Prostate gland (tissue), 2 donors: ENCODE measurements around the gene HCCS. TPM values are rescaled to one million over a fixed set of nuclear protein-coding genes. Genes with fewer than 3 reads are reported as not detected.

ENCODE experiments used
- DNase-seq: peaks from one replicate; pipeline ENCODE4 v3.0.0-alpha.2; 2019; ENCODE audit warnings: low spot score
- H3K27ac ChIP-seq, 2 donors: fragments of 200-600 bp; sonication (generic); 2 replicates each; pipeline ENCODE4 v1.5.1; 2017 to 2019
- H3K27me3 ChIP-seq: fragments of 200-600 bp; sonication (generic); replicated peaks from 2 replicates; pipeline ENCODE4 v1.5.1; 2019; ENCODE audit not compliant: insufficient read depth
- H3K36me3 ChIP-seq, 2 donors: fragments of 200-600 bp; sonication (generic); 1 replicate in 1 of 2; 2 replicates in 1 of 2; pipeline versions ENCODE4 v1.5.1 to v1.8.1; 2017 to 2019
- H3K4me1 ChIP-seq: fragments of 200-600 bp; sonication (generic); replicated peaks from 2 replicates; pipeline ENCODE4 v1.5.1; 2019
- H3K4me3 ChIP-seq, 2 donors: fragments of 200-600 bp; sonication (generic); 2 replicates each; pipeline ENCODE4 v1.5.1; 2017 to 2019
- H3K9me3 ChIP-seq: fragments of 200-600 bp; sonication (generic); 2 replicates; pipeline ENCODE4 v1.5.1; 2017
- CTCF ChIP-seq, 4 experiments: fragments of 200-600 bp in 2 of 4; fragments of 450-650 bp in 2 of 4; sonication (generic) in 2 of 4; IDR thresholded peaks; 1 replicate in 3 of 4; 2 replicates in 1 of 4; pipeline ENCODE4 v1.5.1; 2016 to 2019; ENCODE audit warnings: antibody characterized with exemption in 4 of 4, mild to moderate bottlenecking in 2 of 4, moderate library complexity in 2 of 4
- POLR2A ChIP-seq: fragments of 450-650 bp; IDR thresholded peaks from one replicate; pipeline ENCODE4 v1.6.1; 2016; ENCODE audit warnings: antibody characterized with exemption, mild to moderate bottlenecking
- POLR2AphosphoS5 ChIP-seq: sonication (generic); formaldehyde crosslinking; IDR thresholded peaks from one replicate; pipeline ENCODE4 v1.6.1; 2017; ENCODE audit warnings: antibody characterized with exemption
- WGBS: methylation state at CpG from one replicate; pipeline ENCODE4 v1.1.5; 2018; 5-methylcytosine and 5-hydroxymethylcytosine counted together
- intact Hi-C: fragments of 100-400 bp; cut with DNase I; formaldehyde crosslinking; loops from one replicate; pipeline ENCODE4 v1.14.2; 2022
- total RNA-seq, 2 donors: library from RNA; depleted of rRNA; stranded (reverse); fragments of >200 nt; gene quantifications; one replicate each; pipeline ENCODE4 v1.1.0, GENCODE V29; 2016

Gene HCCS
- total RNA-seq, 2 donors from 2014 or later, result 8.6 to 17.6 TPM

DNA sequence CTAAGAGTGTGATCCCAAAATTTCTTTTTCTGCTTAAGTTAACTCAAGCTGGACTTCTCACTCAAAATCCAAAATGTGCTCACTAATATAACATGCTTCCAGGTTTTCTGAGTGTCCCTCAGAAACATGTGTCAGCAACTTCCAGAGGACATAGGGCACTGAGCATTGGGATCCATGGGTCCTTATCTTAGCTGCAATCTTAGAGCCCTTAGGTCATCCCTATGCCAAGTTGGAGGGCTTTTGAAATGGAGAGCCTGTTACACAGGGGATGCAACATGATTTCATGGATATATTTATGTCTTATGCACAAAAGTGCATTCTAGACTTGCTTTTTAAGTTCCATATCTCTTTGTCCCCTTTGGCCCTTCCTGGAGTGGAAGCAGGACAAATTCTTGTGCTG lies 11.7 kb upstream of the HCCS start:
- H3K9me3 ChIP-seq, result no peaks in the 10 kb centered on the region
- intact Hi-C loops, result no loop called here
- TF ChIP-seq POLR2A, result no peak
- TF ChIP-seq CTCF (IDR thresholded peaks at IDR 0.05), result no peak
- TF ChIP-seq POLR2AphosphoS5, result no peak
- no peak for DNase-seq
- no peak overlapping the region for H3K4me3 ChIP-seq
- no peak overlapping the region for H3K27ac ChIP-seq
- no peaks in the 10 kb centered on the region for H3K4me1 ChIP-seq
- H3K36me3 ChIP-seq, result no peaks in the 10 kb centered on the region
- H3K27me3 ChIP-seq, result no peaks in the 10 kb centered on the region

DNA sequence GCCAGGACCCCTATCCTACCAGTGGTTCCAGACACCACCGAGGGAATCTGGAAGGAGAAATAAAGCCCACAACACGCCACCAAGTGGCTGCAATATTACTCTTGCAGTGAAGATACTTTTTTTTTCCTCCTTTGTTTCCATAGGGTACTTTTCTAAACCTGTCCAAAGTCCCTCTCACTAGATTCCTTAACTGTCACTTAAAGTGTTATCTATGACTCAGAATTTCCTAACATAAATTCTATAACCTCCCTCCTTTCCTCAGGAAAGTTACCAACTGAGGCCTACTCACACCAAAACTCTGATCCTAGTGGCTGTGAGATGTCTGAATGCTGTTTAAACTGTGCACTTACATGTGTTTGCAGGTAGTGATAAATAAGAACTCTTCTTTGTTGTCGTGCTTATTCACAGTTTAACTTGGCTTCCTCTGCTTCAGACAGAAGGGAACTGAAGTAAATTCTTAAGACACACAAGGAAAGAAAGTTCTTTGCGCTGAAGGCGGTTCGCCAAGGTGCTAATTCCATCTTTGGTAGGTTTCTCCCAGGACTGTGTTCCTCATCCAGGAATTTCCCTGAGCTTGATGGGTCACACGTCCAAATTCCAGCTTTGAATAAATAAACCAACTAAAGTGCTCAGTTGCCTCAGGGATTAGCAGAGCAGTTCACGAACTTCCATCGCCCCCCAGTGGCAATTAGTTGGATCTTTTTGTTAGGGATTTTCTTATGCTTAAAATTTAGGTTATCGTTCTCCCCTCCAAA lies 10.7 kb upstream of the HCCS start:
- H3K36me3 ChIP-seq, result no peaks in the 10 kb centered on the region
- TF ChIP-seq CTCF (IDR thresholded peaks at IDR 0.05) (peak; percentile 25 to 57 (median 42)), POLR2A (no peak)
- H3K4me3 ChIP-seq, result no peak overlapping the region
- peak overlapping the region in 1 of 2 donors; percentile 27 for H3K27ac ChIP-seq
- intact Hi-C loops, result loop anchor here (10.0 kb wide), 2 partner anchors 376 to 486 kb away; no protein-coding TSS in a partner anchor
- H3K9me3 ChIP-seq, result no peaks in the 10 kb centered on the region
- no peaks in the 10 kb centered on the region for H3K27me3 ChIP-seq
- H3K4me1 ChIP-seq, result no peaks in the 10 kb centered on the region
- peak; percentile 36 for DNase-seq
- 30% methylated on average over 8 of the region's 10 CpGs for WGBS

GRCh38 chrX:11103006-11103405 lies 8.1 kb upstream of the HCCS start:
- intact Hi-C loops, result loop anchor here (10.0 kb wide), 2 partner anchors 378 to 488 kb away; no protein-coding TSS in a partner anchor
- no peaks in the 10 kb centered on the region for H3K36me3 ChIP-seq
- no peaks in the 10 kb centered on the region for H3K9me3 ChIP-seq
- H3K4me1 ChIP-seq, result no peaks in the 10 kb centered on the region
- no peak overlapping the region for H3K27ac ChIP-seq
- no peaks in the 10 kb centered on the region for H3K27me3 ChIP-seq
- no peak for DNase-seq
- H3K4me3 ChIP-seq, result no peak overlapping the region
- WGBS, result 90% methylated on average over 1 of the region's 3 CpGs
- TF ChIP-seq POLR2AphosphoS5 (no peak), POLR2A (no peak), CTCF (IDR thresholded peaks at IDR 0.05) (no peak)

DNA sequence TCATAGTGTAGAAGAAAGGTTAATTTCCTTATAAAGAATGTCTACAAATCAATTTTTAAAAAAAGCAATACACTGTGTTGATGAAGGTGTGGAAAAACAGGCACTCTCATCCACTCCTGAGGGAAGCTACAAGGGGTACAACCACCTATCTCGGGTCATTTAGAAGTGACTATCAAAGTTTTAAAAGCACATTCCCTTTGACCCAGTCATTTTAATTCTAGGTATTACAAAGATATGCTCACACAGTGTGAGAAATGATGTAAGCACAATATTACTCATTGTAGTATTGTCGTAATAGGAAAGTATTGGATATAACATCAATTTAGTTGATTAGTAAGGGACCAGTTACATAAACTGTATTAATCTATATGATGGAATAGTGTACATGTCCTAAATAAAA lies 7.4 kb upstream of the HCCS start:
- no peaks in the 10 kb centered on the region for H3K36me3 ChIP-seq
- 90% methylated on average over 2 of the region's 2 CpGs for WGBS
- H3K27ac ChIP-seq, result no peak overlapping the region
- H3K9me3 ChIP-seq, result no peaks in the 10 kb centered on the region
- intact Hi-C loops, result loop anchor here (10.0 kb wide), 2 partner anchors 379 to 489 kb away; no protein-coding TSS in a partner anchor
- H3K4me1 ChIP-seq, result no peaks in the 10 kb centered on the region
- no peak for DNase-seq
- no peak overlapping the region for H3K4me3 ChIP-seq
- H3K27me3 ChIP-seq, result no peaks in the 10 kb centered on the region
- TF ChIP-seq POLR2AphosphoS5 (no peak), POLR2A (no peak), CTCF (IDR thresholded peaks at IDR 0.05) (no peak)

GRCh38 chrX:11105080-11105479 lies 6.1 kb upstream of the HCCS start:
- no peak overlapping the region for H3K4me3 ChIP-seq
- WGBS, result 97% methylated on average over 4 of the region's 4 CpGs
- no peak overlapping the region for H3K27ac ChIP-seq
- no peaks in the 10 kb centered on the region for H3K36me3 ChIP-seq
- no peaks in the 10 kb centered on the region for H3K27me3 ChIP-seq
- no peak for DNase-seq
- intact Hi-C loops, result loop anchor here (10.0 kb wide), 2 partner anchors 380 to 490 kb away; no protein-coding TSS in a partner anchor
- TF ChIP-seq CTCF (IDR thresholded peaks at IDR 0.05), result no peak
- no peak for TF ChIP-seq POLR2A
- TF ChIP-seq POLR2AphosphoS5, result no peak
- no peaks in the 10 kb centered on the region for H3K9me3 ChIP-seq
- H3K4me1 ChIP-seq, result no peaks in the 10 kb centered on the region
